GM12865 (cell line): ENCODE data around the gene PTPRN2.

ENCODE experiments used
- DNase-seq: peaks from one replicate; pipeline ENCODE4 v3.0.0; 2010; ENCODE audit warnings: low read depth
- H3K4me3 ChIP-seq: 2 replicates; pipeline ENCODE4 v1.5.1; 2011; ENCODE audit warnings: mild to moderate bottlenecking, low read depth, low read length, control low read depth
- CTCF ChIP-seq: IDR thresholded peaks from 2 replicates; pipeline ENCODE4 v1.5.1; 2011; ENCODE audit warnings: low read length, control low read depth, low read depth, inconsistent platforms; ENCODE audit not compliant: insufficient read depth; ENCODE audit errors: missing control alignments

PTPRN2 gene

GRCh38 chr7:158266817-158267741, 320.5 kb downstream of the PTPRN2 start:
- no peak for TF ChIP-seq CTCF
- no peak for DNase-seq
- no peak overlapping the region for H3K4me3 ChIP-seq

- DNase-seq = no peak
- H3K4me3 ChIP-seq = no peak overlapping the region
- TF ChIP-seq CTCF = no peak
Measured at GRCh38 chr7:158266426-158266816, 321.2 kb downstream of the PTPRN2 start.

GRCh38 chr7:158265743-158266080, 321.9 kb downstream of the PTPRN2 start:
- no peak overlapping the region for H3K4me3 ChIP-seq
- no peak for DNase-seq
- no peak for TF ChIP-seq CTCF

- no peak for TF ChIP-seq CTCF
- DNase-seq = no peak
- no peak overlapping the region for H3K4me3 ChIP-seq
Measured at GRCh38 chr7:158264881-158265742, 322.5 kb downstream of the PTPRN2 start.

- no peak for TF ChIP-seq CTCF
- DNase-seq = no peak
- H3K4me3 ChIP-seq = no peak overlapping the region
Measured at GRCh38 chr7:158263964-158264748, 323.5 kb downstream of the PTPRN2 start.

GRCh38 chr7:158263110-158263963, 324.3 kb downstream of the PTPRN2 start:
- no peak for TF ChIP-seq CTCF
- no peak for DNase-seq
- no peak overlapping the region for H3K4me3 ChIP-seq
